ENCODE data around the gene SVEP1.

DNA sequence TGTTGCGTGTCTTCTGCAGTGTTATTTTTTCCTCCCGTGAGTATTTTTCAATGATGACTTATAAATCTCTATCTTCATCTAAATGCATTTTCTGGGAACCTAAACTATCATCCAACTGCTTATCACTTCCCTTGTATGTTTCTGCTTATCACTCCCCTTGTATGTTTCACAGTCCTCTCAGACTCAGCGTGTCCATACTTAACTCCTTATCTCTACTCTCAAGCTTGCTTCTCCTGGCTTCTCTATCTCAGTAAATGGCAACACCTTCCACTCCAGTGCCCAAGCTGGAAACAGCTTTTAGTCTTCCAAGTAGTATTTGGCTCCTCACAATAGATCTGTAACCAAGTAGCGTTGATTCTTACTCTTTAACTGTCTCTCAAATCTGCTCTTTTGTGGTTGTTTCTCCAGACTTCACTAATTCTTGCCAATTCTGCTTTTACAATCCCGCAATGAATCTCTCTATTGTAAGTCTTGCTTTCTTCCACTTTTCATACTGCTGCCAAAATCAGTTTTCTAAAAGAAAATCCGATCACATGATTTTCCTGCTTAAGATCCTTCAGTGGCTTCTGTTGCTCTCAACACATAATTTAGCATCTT lies 208.0 kb downstream of the SVEP1 start:
- TF ChIP-seq, protein P1, sequence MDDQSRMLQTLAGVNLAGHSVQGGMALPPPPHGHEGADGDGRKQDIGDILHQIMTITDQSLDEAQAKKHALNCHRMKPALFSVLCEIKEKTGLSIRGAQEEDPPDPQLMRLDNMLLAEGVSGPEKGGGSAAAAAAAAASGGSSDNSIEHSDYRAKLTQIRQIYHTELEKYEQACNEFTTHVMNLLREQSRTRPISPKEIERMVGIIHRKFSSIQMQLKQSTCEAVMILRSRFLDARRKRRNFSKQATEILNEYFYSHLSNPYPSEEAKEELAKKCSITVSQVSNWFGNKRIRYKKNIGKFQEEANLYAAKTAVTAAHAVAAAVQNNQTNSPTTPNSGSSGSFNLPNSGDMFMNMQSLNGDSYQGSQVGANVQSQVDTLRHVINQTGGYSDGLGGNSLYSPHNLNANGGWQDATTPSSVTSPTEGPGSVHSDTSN (CRISPR knock-in tag; IDR thresholded peaks at IDR 0.05): no peak
- TF ChIP-seq YY1 (tag by site-specific recombination; IDR thresholded peaks at IDR 0.05) (no peak), ZNF585B (tag by site-specific recombination; IDR thresholded peaks at IDR 0.05) (no peak), ZNF426 (tag by site-specific recombination; IDR thresholded peaks at IDR 0.05) (no peak), ZNF48 (tag by site-specific recombination; IDR thresholded peaks at IDR 0.05) (no peak), ZNF473 (tag by site-specific recombination; IDR thresholded peaks at IDR 0.05) (no peak), ZNF274 (IDR thresholded peaks at IDR 0.05; ENCODE audit: low read length) (no peak), ZNF274 (tag by site-specific recombination; IDR thresholded peaks at IDR 0.05; ENCODE audit: borderline replicate concordance) (no peak), ZNF239 (tag by site-specific recombination; IDR thresholded peaks at IDR 0.05) (no peak), BCL11A (tag by site-specific recombination; IDR thresholded peaks at IDR 0.05; ENCODE audit: low read depth) (no peak)
- TF ChIP-seq, protein P2, sequence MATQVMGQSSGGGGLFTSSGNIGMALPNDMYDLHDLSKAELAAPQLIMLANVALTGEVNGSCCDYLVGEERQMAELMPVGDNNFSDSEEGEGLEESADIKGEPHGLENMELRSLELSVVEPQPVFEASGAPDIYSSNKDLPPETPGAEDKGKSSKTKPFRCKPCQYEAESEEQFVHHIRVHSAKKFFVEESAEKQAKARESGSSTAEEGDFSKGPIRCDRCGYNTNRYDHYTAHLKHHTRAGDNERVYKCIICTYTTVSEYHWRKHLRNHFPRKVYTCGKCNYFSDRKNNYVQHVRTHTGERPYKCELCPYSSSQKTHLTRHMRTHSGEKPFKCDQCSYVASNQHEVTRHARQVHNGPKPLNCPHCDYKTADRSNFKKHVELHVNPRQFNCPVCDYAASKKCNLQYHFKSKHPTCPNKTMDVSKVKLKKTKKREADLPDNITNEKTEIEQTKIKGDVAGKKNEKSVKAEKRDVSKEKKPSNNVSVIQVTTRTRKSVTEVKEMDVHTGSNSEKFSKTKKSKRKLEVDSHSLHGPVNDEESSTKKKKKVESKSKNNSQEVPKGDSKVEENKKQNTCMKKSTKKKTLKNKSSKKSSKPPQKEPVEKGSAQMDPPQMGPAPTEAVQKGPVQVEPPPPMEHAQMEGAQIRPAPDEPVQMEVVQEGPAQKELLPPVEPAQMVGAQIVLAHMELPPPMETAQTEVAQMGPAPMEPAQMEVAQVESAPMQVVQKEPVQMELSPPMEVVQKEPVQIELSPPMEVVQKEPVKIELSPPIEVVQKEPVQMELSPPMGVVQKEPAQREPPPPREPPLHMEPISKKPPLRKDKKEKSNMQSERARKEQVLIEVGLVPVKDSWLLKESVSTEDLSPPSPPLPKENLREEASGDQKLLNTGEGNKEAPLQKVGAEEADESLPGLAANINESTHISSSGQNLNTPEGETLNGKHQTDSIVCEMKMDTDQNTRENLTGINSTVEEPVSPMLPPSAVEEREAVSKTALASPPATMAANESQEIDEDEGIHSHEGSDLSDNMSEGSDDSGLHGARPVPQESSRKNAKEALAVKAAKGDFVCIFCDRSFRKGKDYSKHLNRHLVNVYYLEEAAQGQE (tag by site-specific recombination; IDR thresholded peaks at IDR 0.05): no peak
- TF ChIP-seq, protein P3, sequence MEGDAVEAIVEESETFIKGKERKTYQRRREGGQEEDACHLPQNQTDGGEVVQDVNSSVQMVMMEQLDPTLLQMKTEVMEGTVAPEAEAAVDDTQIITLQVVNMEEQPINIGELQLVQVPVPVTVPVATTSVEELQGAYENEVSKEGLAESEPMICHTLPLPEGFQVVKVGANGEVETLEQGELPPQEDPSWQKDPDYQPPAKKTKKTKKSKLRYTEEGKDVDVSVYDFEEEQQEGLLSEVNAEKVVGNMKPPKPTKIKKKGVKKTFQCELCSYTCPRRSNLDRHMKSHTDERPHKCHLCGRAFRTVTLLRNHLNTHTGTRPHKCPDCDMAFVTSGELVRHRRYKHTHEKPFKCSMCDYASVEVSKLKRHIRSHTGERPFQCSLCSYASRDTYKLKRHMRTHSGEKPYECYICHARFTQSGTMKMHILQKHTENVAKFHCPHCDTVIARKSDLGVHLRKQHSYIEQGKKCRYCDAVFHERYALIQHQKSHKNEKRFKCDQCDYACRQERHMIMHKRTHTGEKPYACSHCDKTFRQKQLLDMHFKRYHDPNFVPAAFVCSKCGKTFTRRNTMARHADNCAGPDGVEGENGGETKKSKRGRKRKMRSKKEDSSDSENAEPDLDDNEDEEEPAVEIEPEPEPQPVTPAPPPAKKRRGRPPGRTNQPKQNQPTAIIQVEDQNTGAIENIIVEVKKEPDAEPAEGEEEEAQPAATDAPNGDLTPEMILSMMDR (tag by site-specific recombination; IDR thresholded peaks at IDR 0.05): no peak
